ENCODE results near the gene CLIC3. TPM values are rescaled to one million over a fixed set of nuclear protein-coding genes. Genes with fewer than 3 reads are reported as not detected.

CLIC3 gene
- total RNA-seq, 2 donors from 2014 or later, result 3.6 to 15.4 TPM

GRCh38 chr9:137018761-137019559 is 22.6 kb upstream of the CLIC3 start:
- H3K9ac ChIP-seq (ENCODE audit: low read depth in 2 of 2, low read length in 2 of 2), result no peak overlapping the region

GRCh38 chr9:137017791-137018497 is 21.6 kb upstream of the CLIC3 start:
- no peaks in the 10 kb centered on the region for H3K27me3 ChIP-seq
- intact Hi-C loops (cut with DNase I), result no loop called here
- H3K27ac ChIP-seq, result no peak overlapping the region
- no peaks in the 10 kb centered on the region for H3K36me3 ChIP-seq
- peaks cover 9% of the 10 kb centered on the region for H3K4me1 ChIP-seq
- TF ChIP-seq, protein P1, sequence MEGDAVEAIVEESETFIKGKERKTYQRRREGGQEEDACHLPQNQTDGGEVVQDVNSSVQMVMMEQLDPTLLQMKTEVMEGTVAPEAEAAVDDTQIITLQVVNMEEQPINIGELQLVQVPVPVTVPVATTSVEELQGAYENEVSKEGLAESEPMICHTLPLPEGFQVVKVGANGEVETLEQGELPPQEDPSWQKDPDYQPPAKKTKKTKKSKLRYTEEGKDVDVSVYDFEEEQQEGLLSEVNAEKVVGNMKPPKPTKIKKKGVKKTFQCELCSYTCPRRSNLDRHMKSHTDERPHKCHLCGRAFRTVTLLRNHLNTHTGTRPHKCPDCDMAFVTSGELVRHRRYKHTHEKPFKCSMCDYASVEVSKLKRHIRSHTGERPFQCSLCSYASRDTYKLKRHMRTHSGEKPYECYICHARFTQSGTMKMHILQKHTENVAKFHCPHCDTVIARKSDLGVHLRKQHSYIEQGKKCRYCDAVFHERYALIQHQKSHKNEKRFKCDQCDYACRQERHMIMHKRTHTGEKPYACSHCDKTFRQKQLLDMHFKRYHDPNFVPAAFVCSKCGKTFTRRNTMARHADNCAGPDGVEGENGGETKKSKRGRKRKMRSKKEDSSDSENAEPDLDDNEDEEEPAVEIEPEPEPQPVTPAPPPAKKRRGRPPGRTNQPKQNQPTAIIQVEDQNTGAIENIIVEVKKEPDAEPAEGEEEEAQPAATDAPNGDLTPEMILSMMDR (IDR thresholded peaks at IDR 0.05), result no peak
- no peaks in the 10 kb centered on the region for H3K9me3 ChIP-seq
- H3K4me3 ChIP-seq, result no peak overlapping the region
- DNase-seq, result no peak
- no peak overlapping the region for H3K9ac ChIP-seq (ENCODE audit: low read depth in 2 of 2, low read length in 2 of 2)

More at GRCh38 chr9:137018761-137019559, 22.6 kb upstream of the CLIC3 start:
- DNase-seq, result no peak
- no peaks in the 10 kb centered on the region for H3K9me3 ChIP-seq
- intact Hi-C loops (cut with DNase I), result no loop called here
- no peaks in the 10 kb centered on the region for H3K27me3 ChIP-seq
- no peak overlapping the region for H3K4me3 ChIP-seq
- H3K4me1 ChIP-seq, result peaks cover 12% of the 10 kb centered on the region
- H3K27ac ChIP-seq, result no peak overlapping the region
- TF ChIP-seq, protein P1 (IDR thresholded peaks at IDR 0.05), result no peak
- no peaks in the 10 kb centered on the region for H3K36me3 ChIP-seq

- TF ChIP-seq, protein P1 (IDR thresholded peaks at IDR 0.05), result no peak
- no peak overlapping the region for H3K27ac ChIP-seq
- intact Hi-C loops (cut with DNase I), result no loop called here
- no peaks in the 10 kb centered on the region for H3K27me3 ChIP-seq
- H3K4me3 ChIP-seq, result no peak overlapping the region
- no peaks in the 10 kb centered on the region for H3K9me3 ChIP-seq
- H3K9ac ChIP-seq (ENCODE audit: low read depth in 2 of 2, low read length in 2 of 2), result no peak overlapping the region
- H3K36me3 ChIP-seq, result no peaks in the 10 kb centered on the region
- DNase-seq, result no peak
- H3K4me1 ChIP-seq, result peaks cover 4% of the 10 kb centered on the region
Observed at GRCh38 chr9:137017071-137017470, 20.7 kb upstream of the CLIC3 start.

DNA sequence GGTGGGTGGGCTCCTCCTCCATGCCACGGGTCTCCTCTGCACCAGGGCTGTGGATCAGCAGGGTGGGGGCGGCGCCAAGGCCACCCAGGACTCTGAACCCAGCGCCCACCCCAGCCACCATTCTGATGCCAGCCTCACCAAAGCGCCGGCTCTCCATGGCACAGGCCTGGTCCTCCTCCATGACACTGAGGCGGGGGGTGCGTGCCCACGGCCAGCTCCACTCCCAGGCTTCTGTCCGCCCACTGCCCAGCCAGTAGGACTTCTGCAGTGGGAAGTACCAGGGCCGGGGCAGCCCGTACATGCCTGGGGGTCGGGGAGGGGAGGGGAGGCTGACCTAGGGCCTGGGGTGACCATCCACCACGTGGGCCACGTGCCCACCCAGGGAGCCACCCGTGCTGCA is 20.1 kb upstream of the CLIC3 start:
- Histone ChIP-seq H3K4me3 (no peak overlapping the region), H3K36me3 (no peaks in the 10 kb centered on the region), H3K27ac (no peak overlapping the region), H3K4me1 (peaks cover 1% of the 10 kb centered on the region), H3K9me3 (no peaks in the 10 kb centered on the region), H3K9ac (ENCODE audit: low read depth in 2 of 2, low read length in 2 of 2) (no peak overlapping the region), H3K27me3 (no peaks in the 10 kb centered on the region)
- no peak for DNase-seq
- TF ChIP-seq, protein P1 (IDR thresholded peaks at IDR 0.05), result no peak
- intact Hi-C loops (cut with DNase I), result no loop called here

- no peaks in the 10 kb centered on the region for H3K4me1 ChIP-seq
- H3K27me3 ChIP-seq, result no peaks in the 10 kb centered on the region
- H3K36me3 ChIP-seq, result no peaks in the 10 kb centered on the region
- no peak for DNase-seq
- H3K9ac ChIP-seq (ENCODE audit: low read depth in 2 of 2, low read length in 2 of 2), result no peak overlapping the region
- H3K27ac ChIP-seq, result no peak overlapping the region
- TF ChIP-seq, protein P1 (IDR thresholded peaks at IDR 0.05), result no peak
- no peaks in the 10 kb centered on the region for H3K9me3 ChIP-seq
- intact Hi-C loops (cut with DNase I), result no loop called here
- no peak overlapping the region for H3K4me3 ChIP-seq
Observed at GRCh38 chr9:137015976-137016375, 19.6 kb upstream of the CLIC3 start.
